ENCODE results near the gene HS3ST5.

Gene HS3ST5

DNA sequence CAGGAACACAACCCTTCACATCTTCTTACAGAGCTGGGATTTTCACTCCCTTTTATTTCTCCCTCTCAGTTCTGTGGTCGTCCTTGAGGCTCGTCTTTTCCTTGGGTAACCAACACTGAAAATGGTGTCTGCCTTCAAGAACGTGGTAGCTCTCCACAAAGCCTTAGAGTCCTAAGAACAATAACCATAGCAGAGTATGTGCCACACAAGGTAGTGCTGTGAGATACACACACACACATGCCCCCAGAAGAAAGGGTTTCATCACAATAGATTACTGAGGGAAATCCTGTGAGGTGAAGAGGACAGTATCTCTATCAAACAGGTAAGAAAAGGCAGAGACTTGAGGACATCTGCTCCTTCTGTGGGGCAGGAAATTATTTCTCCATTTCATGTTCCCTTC is 267.0 kb downstream of the HS3ST5 start:
- TF ChIP-seq, protein P1, sequence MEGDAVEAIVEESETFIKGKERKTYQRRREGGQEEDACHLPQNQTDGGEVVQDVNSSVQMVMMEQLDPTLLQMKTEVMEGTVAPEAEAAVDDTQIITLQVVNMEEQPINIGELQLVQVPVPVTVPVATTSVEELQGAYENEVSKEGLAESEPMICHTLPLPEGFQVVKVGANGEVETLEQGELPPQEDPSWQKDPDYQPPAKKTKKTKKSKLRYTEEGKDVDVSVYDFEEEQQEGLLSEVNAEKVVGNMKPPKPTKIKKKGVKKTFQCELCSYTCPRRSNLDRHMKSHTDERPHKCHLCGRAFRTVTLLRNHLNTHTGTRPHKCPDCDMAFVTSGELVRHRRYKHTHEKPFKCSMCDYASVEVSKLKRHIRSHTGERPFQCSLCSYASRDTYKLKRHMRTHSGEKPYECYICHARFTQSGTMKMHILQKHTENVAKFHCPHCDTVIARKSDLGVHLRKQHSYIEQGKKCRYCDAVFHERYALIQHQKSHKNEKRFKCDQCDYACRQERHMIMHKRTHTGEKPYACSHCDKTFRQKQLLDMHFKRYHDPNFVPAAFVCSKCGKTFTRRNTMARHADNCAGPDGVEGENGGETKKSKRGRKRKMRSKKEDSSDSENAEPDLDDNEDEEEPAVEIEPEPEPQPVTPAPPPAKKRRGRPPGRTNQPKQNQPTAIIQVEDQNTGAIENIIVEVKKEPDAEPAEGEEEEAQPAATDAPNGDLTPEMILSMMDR (IDR thresholded peaks at IDR 0.05; ENCODE audit: control insufficient read depth, insufficient read depth, low read depth, low read length, missing control alignments) = no peak
- no peak overlapping the region for H3K4me3 ChIP-seq (ENCODE audit: control insufficient read depth, low read depth, low read length)
- DNase-seq (ENCODE audit: low read depth) = no peak

GRCh38 chr6:114075300-114075699 is 267.5 kb downstream of the HS3ST5 start:
- no peak for DNase-seq (ENCODE audit: low read depth)
- no peak overlapping the region for H3K4me3 ChIP-seq (ENCODE audit: control insufficient read depth, low read depth, low read length)
- TF ChIP-seq, protein P1 (IDR thresholded peaks at IDR 0.05; ENCODE audit: control insufficient read depth, insufficient read depth, low read depth, low read length, missing control alignments) = no peak

- H3K4me3 ChIP-seq (ENCODE audit: control insufficient read depth, low read depth, low read length) = no peak overlapping the region
- DNase-seq (ENCODE audit: low read depth) = no peak
- TF ChIP-seq, protein P1 (IDR thresholded peaks at IDR 0.05; ENCODE audit: control insufficient read depth, insufficient read depth, low read depth, low read length, missing control alignments) = no peak
Measured at GRCh38 chr6:114068771-114069170, 274.1 kb downstream of the HS3ST5 start.

DNA sequence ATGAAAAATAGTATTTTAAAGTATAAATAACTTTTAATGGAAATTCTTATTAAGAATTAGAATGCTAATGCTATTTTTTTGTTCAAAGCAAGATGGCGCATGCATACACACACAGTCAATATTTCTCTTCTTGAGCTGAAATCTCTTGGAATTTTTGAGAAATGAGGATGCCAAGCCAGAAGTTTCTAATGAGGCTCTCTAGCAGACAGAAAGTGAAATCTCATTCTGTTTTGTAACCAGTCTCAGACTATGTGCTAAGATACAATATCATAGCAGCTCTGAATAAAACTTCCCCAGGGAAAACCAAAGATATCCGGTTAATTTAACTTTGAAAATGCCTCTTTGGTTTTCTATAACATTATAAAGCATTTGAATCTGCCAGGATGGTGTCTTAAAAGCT is 274.7 kb downstream of the HS3ST5 start:
- TF ChIP-seq, protein P1 (IDR thresholded peaks at IDR 0.05; ENCODE audit: control insufficient read depth, insufficient read depth, low read depth, low read length, missing control alignments) = no peak
- no peak overlapping the region for H3K4me3 ChIP-seq (ENCODE audit: control insufficient read depth, low read depth, low read length)
- DNase-seq (ENCODE audit: low read depth) = no peak

DNA sequence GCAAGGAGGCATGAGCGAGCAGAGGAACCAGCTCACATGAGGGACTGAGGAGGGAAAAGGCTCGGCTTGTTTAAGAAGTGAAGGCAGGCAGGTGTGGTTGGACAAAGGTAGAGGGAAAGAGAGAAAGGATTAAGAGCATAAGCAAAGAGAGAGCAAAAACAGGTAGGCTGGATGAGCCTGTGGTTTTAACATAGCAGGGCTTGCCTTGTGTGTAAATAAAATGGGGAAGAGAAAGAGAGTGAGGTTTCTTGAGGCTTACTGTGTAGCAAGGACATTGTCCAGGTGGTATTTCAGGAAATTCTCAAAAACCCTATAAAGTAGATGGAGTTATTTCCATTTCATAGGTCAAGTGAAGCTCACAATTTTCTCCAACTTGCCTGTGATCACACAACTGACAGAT is 278.0 kb downstream of the HS3ST5 start:
- TF ChIP-seq, protein P1 (IDR thresholded peaks at IDR 0.05; ENCODE audit: control insufficient read depth, insufficient read depth, low read depth, low read length, missing control alignments) = no peak
- no peak overlapping the region for H3K4me3 ChIP-seq (ENCODE audit: control insufficient read depth, low read depth, low read length)
- no peak for DNase-seq (ENCODE audit: low read depth)

- no peak overlapping the region for H3K4me3 ChIP-seq (ENCODE audit: control insufficient read depth, low read depth, low read length)
- TF ChIP-seq, protein P1 (IDR thresholded peaks at IDR 0.05; ENCODE audit: control insufficient read depth, insufficient read depth, low read depth, low read length, missing control alignments) = no peak
- DNase-seq (ENCODE audit: low read depth) = no peak
Measured at GRCh38 chr6:114063956-114064355, 278.9 kb downstream of the HS3ST5 start.

DNA sequence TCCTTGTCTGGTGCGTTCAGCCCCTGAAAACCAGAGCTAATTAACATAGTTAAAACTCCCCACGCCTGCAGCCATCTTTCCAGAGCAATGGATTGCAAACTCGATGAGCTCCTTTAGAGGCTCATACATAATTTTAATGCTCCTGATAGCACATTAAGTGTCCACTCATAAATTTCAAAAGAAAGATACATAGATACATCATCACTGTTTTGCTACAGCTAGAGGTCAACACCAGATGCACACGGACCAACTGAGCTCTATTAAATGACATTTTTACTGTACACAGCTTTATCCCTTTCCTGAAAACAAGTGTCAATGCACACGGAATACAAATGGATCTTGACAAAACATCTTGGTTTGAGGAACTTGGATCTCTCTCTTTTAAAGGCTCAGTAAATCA is 280.6 kb downstream of the HS3ST5 start:
- DNase-seq (ENCODE audit: low read depth) = no peak
- H3K4me3 ChIP-seq (ENCODE audit: control insufficient read depth, low read depth, low read length) = no peak overlapping the region
- TF ChIP-seq, protein P1 (IDR thresholded peaks at IDR 0.05; ENCODE audit: control insufficient read depth, insufficient read depth, low read depth, low read length, missing control alignments) = no peak

Measured in AG09309 (cell line).